SK-N-MC (cell line): ENCODE data around the gene RAB11FIP5.

Source experiments
- DNase-seq: peaks from one replicate; pipeline ENCODE4 v3.0.0-alpha.2; 2011; ENCODE audit warnings: low read depth, low spot score
- H3K27ac ChIP-seq: fragments of 200-600 bp; sonication (generic); 2 replicates; pipeline ENCODE4 v1.5.1; 2016; ENCODE audit warnings: mixed run types
- H3K36me3 ChIP-seq: fragments of 200-600 bp; sonication (generic); 2 replicates; pipeline ENCODE4 v1.6.1; 2017; ENCODE audit warnings: antibody characterized with exemption, low read length, mixed read lengths; ENCODE audit not compliant: insufficient read depth
- H3K4me3 ChIP-seq: fragments of 200-600 bp; sonication (generic); 2 replicates; pipeline ENCODE4 v1.5.1; 2016
- H3K9ac ChIP-seq: fragments of 200-600 bp; sonication (generic); 2 replicates; pipeline ENCODE4 v1.8.0; 2017; ENCODE audit warnings: mixed run types, mixed read lengths; ENCODE audit not compliant: insufficient read length
- H3K9me3 ChIP-seq: fragments of 200-600 bp; sonication (generic); 2 replicates; pipeline ENCODE4 v1.6.1; 2017; ENCODE audit warnings: low read depth, mild to moderate bottlenecking, antibody characterized with exemption, low read length, moderate library complexity, mixed read lengths
- EZH2 ChIP-seq: fragments of 200-600 bp; sonication (generic); IDR thresholded peaks from one replicate; pipeline ENCODE4 v1.6.1; 2017; ENCODE audit warnings: antibody characterized with exemption
- FOXP2 ChIP-seq: optimal IDR thresholded peaks from 2 replicates; pipeline ENCODE3; 2011; ENCODE audit warnings: mild to moderate bottlenecking, moderate library complexity; ENCODE audit not compliant: insufficient read depth; ENCODE audit errors: extremely low read length, control extremely low read depth
- POLR2AphosphoS5 ChIP-seq: IDR thresholded peaks from 2 replicates; pipeline ENCODE4 v1.6.1; 2012; ENCODE audit warnings: mild to moderate bottlenecking, low read depth, low read length, borderline replicate concordance

RAB11FIP5 gene

DNA sequence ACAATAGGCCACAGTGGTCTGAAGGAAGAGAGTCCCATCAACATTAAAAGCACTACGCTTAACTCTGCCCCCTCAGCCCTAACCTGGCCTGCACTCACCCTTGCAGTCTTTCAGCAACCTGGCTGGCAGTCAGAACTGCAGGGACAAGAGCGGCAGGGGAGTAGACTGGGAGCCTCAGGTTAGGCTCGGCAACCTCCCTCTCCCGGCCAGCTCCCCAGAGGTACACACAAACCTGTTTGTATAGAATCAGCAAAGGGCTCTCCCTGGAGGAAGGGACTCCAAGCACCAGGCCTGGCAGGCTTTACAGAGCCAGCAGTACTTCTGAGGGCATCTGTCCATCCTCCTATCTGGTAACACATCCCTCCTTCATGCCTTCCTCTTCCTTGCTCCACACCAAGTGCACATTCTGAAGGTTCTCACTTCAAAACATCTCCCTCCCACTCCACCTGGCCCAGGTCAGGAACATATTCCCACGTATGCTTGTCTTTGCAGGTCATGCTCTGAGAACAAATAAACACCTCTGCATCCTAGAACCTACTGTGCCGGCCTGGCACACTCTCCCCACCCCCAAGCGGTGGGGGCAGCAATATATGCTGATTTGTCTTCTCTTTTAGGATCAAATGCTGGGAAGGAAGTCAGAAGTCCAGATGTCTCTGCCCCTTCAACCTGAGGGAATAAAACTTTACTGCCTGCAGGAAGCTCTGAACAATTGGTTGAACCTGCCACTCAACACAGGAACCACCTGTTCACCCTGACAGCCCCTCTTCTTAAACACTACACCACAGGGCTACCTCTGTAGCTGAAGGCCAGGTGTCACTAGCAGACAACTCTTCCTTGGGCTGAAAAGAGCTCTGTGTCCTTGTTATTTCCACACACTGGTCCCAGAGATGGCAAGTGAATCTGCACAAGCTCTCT, 28.6 kb downstream of the RAB11FIP5 start:
- Histone ChIP-seq H3K36me3 (no peaks in the 10 kb centered on the region; the same call in 1 of the 2 replicates), H3K27ac (no peak overlapping the region), H3K4me3 (no peak overlapping the region), H3K9ac (no peak overlapping the region), H3K9me3 (no peaks in the 10 kb centered on the region)
- no peak for DNase-seq
- TF ChIP-seq EZH2 (no peak), FOXP2 (no peak), POLR2AphosphoS5 (no peak)

DNA sequence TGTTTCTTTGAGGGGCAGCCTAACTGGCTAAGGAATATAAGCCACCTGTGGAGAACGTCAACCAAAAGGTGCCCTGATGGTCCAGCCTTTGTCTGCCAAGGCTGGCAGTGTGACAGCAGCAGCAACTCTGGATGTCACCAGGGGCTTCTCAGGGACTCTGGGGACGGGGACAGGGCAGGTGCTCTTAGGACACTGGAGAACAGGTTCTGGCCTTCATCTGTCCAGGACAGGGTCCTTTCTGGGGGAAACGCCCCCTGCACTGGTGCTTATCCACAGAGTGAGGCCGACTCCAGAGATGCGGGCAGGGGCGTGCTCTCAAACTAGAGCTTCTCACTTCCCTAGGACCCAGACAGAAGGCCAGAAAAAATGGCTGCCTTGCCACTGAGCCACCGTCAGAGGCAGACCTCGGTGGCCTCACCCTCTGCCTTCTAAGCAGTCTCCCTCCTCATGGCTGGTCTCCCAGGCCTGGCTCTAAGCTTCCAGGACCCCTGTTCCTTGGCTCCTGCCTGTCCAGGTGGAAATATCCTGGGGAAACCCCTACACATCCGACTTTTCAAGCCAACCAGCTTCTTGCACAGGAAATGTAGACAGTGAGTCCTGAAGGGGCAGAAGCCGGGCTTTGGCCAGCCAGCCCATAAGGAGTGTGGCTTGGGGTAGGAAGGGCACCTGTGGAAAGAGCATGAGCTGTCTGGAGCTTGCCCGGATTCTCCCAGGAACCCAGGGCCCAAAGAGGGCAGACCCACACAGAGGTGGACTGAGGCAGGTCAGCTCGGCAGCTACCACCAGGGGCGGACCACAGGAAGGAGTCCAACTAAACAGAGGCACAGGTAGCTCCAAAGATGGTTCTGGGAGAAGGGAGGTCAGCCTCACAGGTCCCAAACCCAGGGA, 30.0 kb downstream of the RAB11FIP5 start:
- Histone ChIP-seq H3K9me3 (no peaks in the 10 kb centered on the region), H3K27ac (no peak overlapping the region), H3K4me3 (no peak overlapping the region), H3K36me3 (no peaks in the 10 kb centered on the region; the same call in 1 of the 2 replicates), H3K9ac (no peak overlapping the region)
- no peak for DNase-seq
- TF ChIP-seq EZH2 (no peak), FOXP2 (no peak), POLR2AphosphoS5 (no peak)

DNA sequence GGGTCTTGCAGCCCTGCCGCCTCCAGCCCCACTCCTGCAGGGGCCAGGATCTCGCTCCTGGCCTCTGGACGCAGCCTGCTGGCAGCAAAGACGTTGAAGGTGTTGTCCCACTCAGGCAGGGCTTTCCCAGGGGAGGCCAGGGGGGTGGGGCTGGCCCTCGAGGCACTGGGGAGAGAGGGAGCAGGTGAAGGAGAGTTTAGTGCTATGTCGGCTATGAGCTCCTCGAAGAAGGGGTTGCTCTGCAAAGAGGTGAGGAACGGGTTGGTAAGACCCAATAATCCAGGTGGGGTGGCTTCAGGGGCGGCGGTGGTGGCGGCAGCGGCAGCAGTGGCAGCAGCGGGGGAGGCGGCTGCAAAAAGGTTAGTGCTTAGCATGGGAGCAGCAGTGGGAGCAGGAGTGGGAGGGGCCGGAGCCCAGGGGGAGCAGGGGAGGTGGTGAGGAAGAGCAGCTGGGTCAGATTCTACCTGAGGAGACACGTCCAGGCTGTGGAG, 31.5 kb downstream of the RAB11FIP5 start:
- Histone ChIP-seq H3K9ac (no peak overlapping the region), H3K27ac (no peak overlapping the region), H3K9me3 (no peaks in the 10 kb centered on the region), H3K36me3 (no peaks in the 10 kb centered on the region; the same call in 1 of the 2 replicates), H3K4me3 (no peak overlapping the region)
- TF ChIP-seq EZH2 (no peak), POLR2AphosphoS5 (no peak), FOXP2 (no peak)
- DNase-seq: no peak

DNA sequence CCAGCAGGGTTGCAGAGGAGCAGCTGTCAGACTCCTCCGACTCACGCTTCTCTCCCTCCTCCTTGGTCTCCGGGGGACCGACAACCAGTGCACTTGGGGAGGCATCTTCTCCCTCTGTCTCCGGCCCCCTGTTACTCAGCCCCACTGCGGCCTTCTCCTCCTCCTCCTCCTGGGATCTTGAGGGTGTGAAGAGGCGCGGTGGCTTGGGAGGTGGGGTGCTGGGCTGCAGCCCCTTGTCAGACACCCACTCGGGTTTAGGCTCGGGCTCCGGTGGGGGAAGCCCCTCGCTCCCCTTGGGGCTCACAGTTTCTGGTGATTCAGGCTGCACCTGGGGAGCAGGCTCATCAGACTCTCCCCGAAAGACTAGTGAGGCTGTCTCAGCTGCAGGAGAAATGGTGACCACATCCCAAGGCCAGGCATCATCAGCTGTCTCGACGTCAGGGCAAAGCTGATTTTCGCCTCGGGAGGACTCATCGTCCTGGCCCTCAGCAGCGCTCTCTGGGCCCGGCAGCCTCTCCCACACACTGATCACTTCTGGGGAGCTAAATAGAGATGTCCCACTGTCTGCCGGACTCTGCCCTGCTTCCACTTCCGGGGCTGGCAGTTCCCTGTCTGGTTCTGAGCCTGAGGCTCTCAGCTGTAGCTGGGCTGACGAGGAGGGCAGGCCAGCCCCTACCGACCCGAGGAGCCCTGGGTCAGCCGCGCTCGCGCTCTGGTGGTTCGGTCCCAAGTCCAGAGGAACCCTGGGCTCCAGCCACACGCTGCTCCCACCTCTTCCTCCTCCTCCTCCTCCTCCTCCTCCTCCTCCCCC, 32.2 kb downstream of the RAB11FIP5 start:
- no peak for TF ChIP-seq FOXP2
- Histone ChIP-seq H3K27ac (no peak overlapping the region), H3K9ac (no peak overlapping the region), H3K4me3 (no peak overlapping the region), H3K9me3 (no peaks in the 10 kb centered on the region), H3K36me3 (no peaks in the 10 kb centered on the region; the same call in 1 of the 2 replicates)
- no peak for DNase-seq

DNA sequence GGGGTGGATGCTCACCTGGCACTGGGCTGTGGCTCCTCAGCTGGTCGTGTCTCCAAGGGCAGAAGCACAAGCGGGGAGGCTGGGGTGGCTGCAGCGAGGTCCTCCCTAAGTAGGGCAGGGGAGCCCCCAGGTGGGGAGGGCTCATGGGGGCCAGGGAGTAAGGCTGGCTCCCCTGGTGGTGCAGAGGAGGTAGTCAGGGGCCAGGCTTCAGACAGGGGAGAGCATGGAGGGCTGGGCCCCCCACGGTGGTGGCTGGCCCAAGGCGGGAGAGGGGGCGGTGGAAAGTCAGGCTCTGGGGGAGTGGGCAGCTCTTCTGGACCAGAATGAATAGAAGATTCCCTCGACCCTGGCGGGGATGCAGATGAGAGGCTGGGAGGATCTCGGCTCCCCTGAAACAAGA, 33.1 kb downstream of the RAB11FIP5 start:
- Histone ChIP-seq H3K27ac (no peak overlapping the region), H3K9ac (no peak overlapping the region), H3K9me3 (no peaks in the 10 kb centered on the region), H3K4me3 (no peak overlapping the region), H3K36me3 (no peaks in the 10 kb centered on the region; the same call in 1 of the 2 replicates)
- no peak for TF ChIP-seq POLR2AphosphoS5
- TF ChIP-seq FOXP2: no peak
- no peak for TF ChIP-seq EZH2
- no peak for DNase-seq

DNA sequence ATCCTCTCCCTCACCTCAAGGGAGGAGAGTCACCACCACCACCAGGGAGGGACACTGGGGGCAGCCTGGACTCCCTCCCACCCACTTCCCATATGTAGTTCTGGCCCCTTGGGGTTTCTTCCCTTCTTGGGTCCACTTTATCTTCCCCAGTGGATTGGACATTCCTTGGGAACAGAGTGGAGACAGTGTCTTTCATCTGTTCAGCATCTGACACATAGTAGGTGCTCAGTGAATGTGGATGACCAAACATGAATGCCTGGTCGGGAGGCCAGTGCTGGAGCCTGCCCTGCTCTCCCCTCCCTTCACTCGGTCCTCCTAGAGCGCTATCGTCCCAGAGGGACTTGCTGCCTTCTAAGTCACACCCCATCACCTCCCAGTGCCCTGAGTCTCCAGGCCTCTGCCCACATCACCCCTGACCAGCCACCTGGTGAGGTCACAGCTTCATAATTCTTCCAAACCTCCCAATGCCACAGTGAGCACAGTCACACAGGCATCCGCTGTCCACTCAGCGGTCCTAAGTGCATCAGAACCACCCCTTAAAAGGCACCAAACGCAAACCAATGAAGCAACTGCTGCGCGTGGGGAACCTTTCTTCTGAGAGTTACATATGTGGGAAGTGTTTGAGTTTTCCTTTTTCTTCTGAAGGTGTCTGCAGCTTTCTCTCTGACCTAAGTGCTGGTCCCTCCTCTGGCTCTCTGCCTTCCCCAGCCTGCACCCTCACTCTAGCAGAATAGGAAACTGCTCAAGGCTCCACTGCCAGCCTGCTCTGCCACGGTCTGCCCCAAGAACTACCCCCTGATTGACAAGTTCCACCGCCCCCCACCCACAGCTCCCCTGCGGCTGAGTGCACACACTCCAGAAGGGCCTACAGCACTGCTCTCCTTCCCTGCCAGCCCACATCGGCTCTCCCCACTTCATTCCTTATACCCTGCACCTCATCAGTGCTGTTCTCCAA, 34.0 kb downstream of the RAB11FIP5 start:
- H3K36me3 ChIP-seq: no peaks in the 10 kb centered on the region
- H3K9me3 ChIP-seq: no peaks in the 10 kb centered on the region
- no peak overlapping the region for H3K9ac ChIP-seq
- TF ChIP-seq EZH2: no peak
- no peak for TF ChIP-seq FOXP2
- TF ChIP-seq POLR2AphosphoS5: no peak
- no peak overlapping the region for H3K4me3 ChIP-seq
- no peak for DNase-seq
- no peak overlapping the region for H3K27ac ChIP-seq

DNA sequence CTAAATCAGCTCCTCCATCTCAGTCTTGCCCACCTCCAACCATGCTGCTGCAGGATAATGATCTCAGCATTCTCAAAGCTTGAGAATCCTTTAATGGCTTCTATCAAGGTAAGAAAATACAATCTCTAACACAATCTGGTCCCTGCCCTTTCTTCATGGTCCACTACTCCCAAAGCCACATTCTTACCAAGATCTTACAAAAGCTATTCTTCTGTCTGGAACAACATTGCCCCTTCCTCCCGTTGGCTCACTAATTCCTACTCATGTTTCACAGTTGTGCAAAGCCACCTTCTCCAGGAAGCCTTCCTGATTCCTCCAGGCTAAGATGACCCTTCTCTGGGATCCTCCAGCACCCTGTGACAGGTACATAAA, 35.3 kb downstream of the RAB11FIP5 start:
- Histone ChIP-seq H3K9me3 (no peaks in the 10 kb centered on the region), H3K4me3 (no peak overlapping the region), H3K27ac (no peak overlapping the region), H3K36me3 (no peaks in the 10 kb centered on the region), H3K9ac (no peak overlapping the region)
- no peak for TF ChIP-seq POLR2AphosphoS5
- TF ChIP-seq FOXP2: no peak
- no peak for TF ChIP-seq EZH2
- no peak for DNase-seq
